Stomach (tissue), 9 donors: ENCODE data around the gene FKBP9. TPM values are rescaled to one million over a fixed set of nuclear protein-coding genes. Genes with fewer than 3 reads are reported as not detected.
"Not testable (repeated sequence)": the region's sequence is repeated elsewhere in the genome, so short reads cannot be mapped to it uniquely, and the experiment has no call there.

ENCODE experiments used
- DNase-seq, 2 donors: peaks; one replicate each; pipeline versions ENCODE4 v3.0.0 to v3.0.0-alpha.2; 2013 to 2019
- H3K27ac ChIP-seq, 5 donors: fragments of 200-600 bp in 4 of 5; sonication (generic) in 4 of 5; one replicate each; pipeline ENCODE4 v1.5.1; 2013 to 2019; ENCODE audit warnings: mild to moderate bottlenecking in 1 of 5, moderate library complexity in 1 of 5
- H3K27me3 ChIP-seq, 3 donors: fragments of 200-600 bp; sonication (generic); one replicate each; pipeline ENCODE4 v1.5.1; 2017 to 2019; ENCODE audit warnings: mixed run types in 1 of 3
- H3K36me3 ChIP-seq, 4 donors: fragments of 200-600 bp; sonication (generic); 1 replicate in 3 of 4; 2 replicates in 1 of 4; pipeline ENCODE4 v1.5.1; 2016 to 2019
- H3K4me1 ChIP-seq, 4 donors: fragments of 200-600 bp; sonication (generic); one replicate each; pipeline ENCODE4 v1.5.1; 2016 to 2019
- H3K4me3 ChIP-seq, 4 donors: fragments of 200-600 bp; sonication (generic) in 3 of 4; one replicate each; pipeline ENCODE4 v1.5.1; 2016 to 2019; ENCODE audit warnings: mild to moderate bottlenecking in 1 of 4
- H3K9me3 ChIP-seq, 4 donors: fragments of 200-600 bp; sonication (generic); one replicate each; pipeline ENCODE4 v1.5.1; 2016 to 2019
- CTCF ChIP-seq, 7 experiments: fragments of 450-650 bp in 4 of 7; fragments of 200-600 bp in 3 of 7; sonication (generic) in 3 of 7; IDR thresholded peaks; one replicate each; pipeline ENCODE4 v1.5.1; 2016 to 2019; ENCODE audit warnings: antibody characterized with exemption in 7 of 7, control low read depth in 2 of 7, mild to moderate bottlenecking in 1 of 7
- WGBS, 5 donors: extraction: QIAGEN DNeasy Blood & Tissue Kit in 3 of 5; methylation state at CpG; one replicate each; pipeline versions ENCODE4 v1.1.5 to v1.1.7; 2013 to 2018; 5-methylcytosine and 5-hydroxymethylcytosine counted together
- intact Hi-C: fragments of 100-400 bp; cut with DNase I; formaldehyde crosslinking; loops from one replicate; pipeline ENCODE4 v1.15.1; 2023; ENCODE audit warnings: low total_unique reads
- polyA plus RNA-seq, 3 donors: library from polyadenylated mRNA; stranded (reverse); fragments of 200-250 nt; gene quantifications; one replicate each; pipeline ENCODE4 v1.2.3, GENCODE V29; 2013
- total RNA-seq, 5 donors: library from RNA; depleted of rRNA; stranded (reverse); fragments of >200 nt; gene quantifications; one replicate each; pipeline versions ENCODE4 v1.1.0 to v1.2.3, GENCODE V29; 2014 to 2016
- donor health status: healthy with polysubstance abuse.
- donor health status: Bipolar disorder and iron deficiency.
- donor health status: healthy.

FKBP9 gene
- total and polyA plus RNA-seq, 8 donors = 11.3 to 869 (median 138) TPM

GRCh38 chr7:32964461-32965159, 7.4 kb downstream of the FKBP9 start:
- WGBS, 5 donors = 14 to 30% (median 26%) methylated on average over 5 to 8 of the region's 8 CpGs
- H3K36me3 ChIP-seq, H3K27me3 ChIP-seq, H3K9me3 ChIP-seq, H3K4me3 ChIP-seq, intact Hi-C loops: not testable (repeated sequence)
- H3K27ac ChIP-seq = peak overlapping the region in 1 of 5 donors; percentile 40
- peak in 4 of 7 experiments; percentile 13 to 29 (median 22) for TF ChIP-seq CTCF (IDR thresholded peaks at IDR 0.05)
- peaks cover 0 to 18% (median 13%) of the 10 kb centered on the region in 4 donors for H3K4me1 ChIP-seq
- DNase-seq = peak in 1 of 2 donors; percentile 29

GRCh38 chr7:32966489-32967267, 9.4 kb downstream of the FKBP9 start:
- H3K36me3 ChIP-seq, DNase-seq, intact Hi-C loops, H3K27me3 ChIP-seq, H3K9me3 ChIP-seq, H3K27ac ChIP-seq, H3K4me3 ChIP-seq: not testable (repeated sequence)
- WGBS, 5 donors = 47 to 74% (median 56%) methylated on average over 3 to 4 of the region's 5 CpGs
- peaks cover 0 to 22% (median 13%) of the 10 kb centered on the region in 4 donors for H3K4me1 ChIP-seq

- H3K9me3 ChIP-seq, DNase-seq, intact Hi-C loops, H3K27ac ChIP-seq, H3K4me3 ChIP-seq, H3K36me3 ChIP-seq, H3K27me3 ChIP-seq: not testable (repeated sequence)
- peaks cover 0 to 28% (median 13%) of the 10 kb centered on the region in 4 donors for H3K4me1 ChIP-seq
- WGBS, 5 donors = 47 to 69% (median 58%) methylated on average over 4 of the region's 4 CpGs
These were observed 10.0 kb downstream of the FKBP9 start for GRCh38 chr7:32967268-32967582.

GRCh38 chr7:32971967-32972366, 14.7 kb downstream of the FKBP9 start:
- H3K36me3 ChIP-seq = peaks cover 5 to 11% (median 10%) of the 10 kb centered on the region in 4 donors
- peaks cover 0 to 18% (median 0%) of the 10 kb centered on the region in 4 donors for H3K4me1 ChIP-seq
- H3K27me3 ChIP-seq, intact Hi-C loops, DNase-seq, H3K4me3 ChIP-seq, H3K9me3 ChIP-seq: not testable (repeated sequence)
- WGBS, 5 donors = 14 to 36% (median 21%) methylated on average over 2 to 3 of the region's 3 CpGs
- peak overlapping the region in 1 of 5 donors; percentile 38 for H3K27ac ChIP-seq

- H3K36me3 ChIP-seq = peaks cover 5 to 26% (median 21%) of the 10 kb centered on the region in 4 donors
- WGBS, 5 donors = 81 to 89% (median 86%) methylated on average over 2 of the region's 2 CpGs
- H3K27ac ChIP-seq, intact Hi-C loops, H3K27me3 ChIP-seq, H3K9me3 ChIP-seq, H3K4me3 ChIP-seq, DNase-seq, H3K4me1 ChIP-seq: not testable (repeated sequence)
These were observed 19.9 kb downstream of the FKBP9 start for GRCh38 chr7:32977159-32977558.

- WGBS, 5 donors = 83 to 93% (median 89%) methylated on average over 6 of the region's 6 CpGs
- H3K9me3 ChIP-seq, H3K4me1 ChIP-seq, H3K4me3 ChIP-seq, intact Hi-C loops, H3K27me3 ChIP-seq, DNase-seq, H3K27ac ChIP-seq: not testable (repeated sequence)
- H3K36me3 ChIP-seq = peaks cover 5 to 34% (median 23%) of the 10 kb centered on the region in 4 donors
These were observed 22.0 kb downstream of the FKBP9 start for GRCh38 chr7:32979246-32979645.

GRCh38 chr7:32979902-32980301, 22.7 kb downstream of the FKBP9 start:
- WGBS, 5 donors = no CpG with 5 or more reads among the region's 2 CpGs
- intact Hi-C loops = not testable (repeated sequence)

GRCh38 chr7:32988148-32988547, 30.9 kb downstream of the FKBP9 start:
- peaks cover 0 to 41% (median 30%) of the 10 kb centered on the region in 4 donors for H3K36me3 ChIP-seq
- DNase-seq, H3K27me3 ChIP-seq, intact Hi-C loops, H3K4me1 ChIP-seq, H3K27ac ChIP-seq, H3K4me3 ChIP-seq, H3K9me3 ChIP-seq: not testable (repeated sequence)
- WGBS, 5 donors = 76 to 89% (median 77%) methylated on average over 5 to 8 of the region's 8 CpGs; no CpG with 5 or more reads in 1 of the 5 donors

More at GRCh38 chr7:32979902-32980301, 22.7 kb downstream of the FKBP9 start:
- peaks cover 5 to 37% (median 25%) of the 10 kb centered on the region in 4 donors for H3K36me3 ChIP-seq
- H3K27ac ChIP-seq, H3K4me3 ChIP-seq, H3K4me1 ChIP-seq, H3K27me3 ChIP-seq, H3K9me3 ChIP-seq, DNase-seq: not testable (repeated sequence)

GRCh38 chr7:32991068-32991585, 33.9 kb downstream of the FKBP9 start:
- H3K9me3 ChIP-seq, intact Hi-C loops, H3K4me1 ChIP-seq, H3K27ac ChIP-seq, H3K27me3 ChIP-seq, H3K4me3 ChIP-seq: not testable (repeated sequence)
- peak in 1 of 2 donors; percentile 23 for DNase-seq
- H3K36me3 ChIP-seq = peaks cover 0 to 24% (median 19%) of the 10 kb centered on the region in 4 donors
- WGBS, 5 donors = 41 to 69% (median 46%) methylated on average over 2 to 5 of the region's 5 CpGs; no CpG with 5 or more reads in 1 of the 5 donors

- 57 to 74% (median 68%) methylated on average over 8 to 9 of the region's 9 CpGs for WGBS, 5 donors
- DNase-seq, H3K4me1 ChIP-seq, H3K9me3 ChIP-seq, intact Hi-C loops, H3K4me3 ChIP-seq, H3K27me3 ChIP-seq: not testable (repeated sequence)
- Histone ChIP-seq H3K36me3 (peaks cover 0 to 21% (median 14%) of the 10 kb centered on the region in 4 donors), H3K27ac (peak overlapping the region in 3 of 5 donors; percentile 44 to 56 (median 55))
These were observed 34.9 kb downstream of the FKBP9 start for GRCh38 chr7:32991975-32992700.
